Measurements from ENCODE around the gene PRELID2. TPM values are rescaled to one million over a fixed set of nuclear protein-coding genes. Genes with fewer than 3 reads are reported as not detected.
"Not testable (repeated sequence)": the region's sequence is repeated elsewhere in the genome, so short reads cannot be mapped to it uniquely, and the experiment has no call there.

Gene PRELID2
- total RNA-seq, 6 donors from 2014 or later: 3.2 to 13.7 (median 6.5) TPM

GRCh38 chr5:145804701-145805100 is 30.4 kb downstream of the PRELID2 start:
- Histone ChIP-seq H3K4me3 (no peak overlapping the region), H3K36me3 (no peaks in the 10 kb centered on the region), H3K9me3 (no peaks in the 10 kb centered on the region), H3K27me3 (no peaks in the 10 kb centered on the region), H3K27ac (no peak overlapping the region), H3K4me1 (no peaks in the 10 kb centered on the region)
- DNase-seq: no peak
- TF ChIP-seq POLR2A (IDR thresholded peaks at IDR 0.05): no peak
- TF ChIP-seq CTCF (IDR thresholded peaks at IDR 0.05): no peak
- no peak for TF ChIP-seq POLR2AphosphoS5 (IDR thresholded peaks at IDR 0.05)
- no peak for TF ChIP-seq EP300 (IDR thresholded peaks at IDR 0.05)
- ATAC-seq (ENCODE audit: low FRiP score in 2 of 2): no peak
- WGBS, 2 donors: 97 to 99% methylated on average over 3 of the region's 3 CpGs

- no peaks in the 10 kb centered on the region for H3K27me3 ChIP-seq
Observed at GRCh38 chr5:145803112-145804004, 31.8 kb downstream of the PRELID2 start.

GRCh38 chr5:145801195-145801594 is 33.9 kb downstream of the PRELID2 start:
- no peak for DNase-seq
- Histone ChIP-seq H3K4me3 (no peak overlapping the region), H3K36me3 (no peaks in the 10 kb centered on the region), H3K9me3 (no peaks in the 10 kb centered on the region), H3K27me3 (no peaks in the 10 kb centered on the region), H3K27ac (no peak overlapping the region), H3K4me1 (no peaks in the 10 kb centered on the region)
- 85 to 90% methylated on average over 4 of the region's 4 CpGs for WGBS, 2 donors
- TF ChIP-seq POLR2A (IDR thresholded peaks at IDR 0.05): no peak
- ATAC-seq (ENCODE audit: low FRiP score in 2 of 2): no peak

More at GRCh38 chr5:145803112-145804004, 31.8 kb downstream of the PRELID2 start:
- Histone ChIP-seq H3K36me3 (no peaks in the 10 kb centered on the region), H3K4me1 (no peaks in the 10 kb centered on the region), H3K27ac (no peak overlapping the region), H3K4me3 (no peak overlapping the region), H3K9me3 (no peaks in the 10 kb centered on the region)
- no peak for DNase-seq
- no peak for TF ChIP-seq CTCF (IDR thresholded peaks at IDR 0.05)
- no peak for TF ChIP-seq EP300 (IDR thresholded peaks at IDR 0.05)
- no peak for TF ChIP-seq POLR2AphosphoS5 (IDR thresholded peaks at IDR 0.05)
- TF ChIP-seq POLR2A (IDR thresholded peaks at IDR 0.05): no peak
- 87 to 91% methylated on average over 9 of the region's 9 CpGs for WGBS, 2 donors
- peak in 1 of 2 donors; percentile 49 for ATAC-seq (ENCODE audit: low FRiP score in 2 of 2)

GRCh38 chr5:145800181-145800580 is 35.0 kb downstream of the PRELID2 start:
- H3K27me3 ChIP-seq: no peaks in the 10 kb centered on the region
- no peak overlapping the region for H3K4me3 ChIP-seq
- no peak for ATAC-seq (ENCODE audit: low FRiP score in 2 of 2)
- no peaks in the 10 kb centered on the region for H3K4me1 ChIP-seq
- H3K9me3 ChIP-seq: no peaks in the 10 kb centered on the region
- TF ChIP-seq POLR2AphosphoS5 (IDR thresholded peaks at IDR 0.05): no peak
- no peak for TF ChIP-seq CTCF (IDR thresholded peaks at IDR 0.05)
- TF ChIP-seq POLR2A (IDR thresholded peaks at IDR 0.05): no peak
- TF ChIP-seq EP300 (IDR thresholded peaks at IDR 0.05): no peak
- no peak overlapping the region for H3K27ac ChIP-seq
- WGBS, 2 donors: 58 to 65% methylated on average over 2 of the region's 2 CpGs
- peaks cover 0 to 2% (median 0%) of the 10 kb centered on the region in 4 donors for H3K36me3 ChIP-seq
- no peak for DNase-seq

- H3K27ac ChIP-seq; H3K4me1 ChIP-seq; H3K4me3 ChIP-seq; ATAC-seq (ENCODE audit: low FRiP score in 2 of 2); H3K36me3 ChIP-seq; H3K9me3 ChIP-seq; DNase-seq; H3K27me3 ChIP-seq: not testable (repeated sequence)
Observed at GRCh38 chr5:145798503-145798902, 36.6 kb downstream of the PRELID2 start.

- Histone ChIP-seq H3K9me3 (no peaks in the 10 kb centered on the region), H3K36me3 (peaks cover 0 to 2% (median 0%) of the 10 kb centered on the region in 4 donors), H3K27me3 (no peaks in the 10 kb centered on the region), H3K27ac (no peak overlapping the region), H3K4me1 (no peaks in the 10 kb centered on the region), H3K4me3 (no peak overlapping the region)
- no peak for TF ChIP-seq EP300 (IDR thresholded peaks at IDR 0.05)
- TF ChIP-seq CTCF (IDR thresholded peaks at IDR 0.05): no peak
- TF ChIP-seq POLR2AphosphoS5 (IDR thresholded peaks at IDR 0.05): no peak
- TF ChIP-seq POLR2A (IDR thresholded peaks at IDR 0.05): no peak
- no peak for DNase-seq
- ATAC-seq (ENCODE audit: low FRiP score in 2 of 2): no peak
- WGBS, 2 donors: 85 to 90% methylated on average over 1 of the region's 1 CpG
Observed at GRCh38 chr5:145797336-145797735, 37.8 kb downstream of the PRELID2 start.

Data from upper lobe of left lung (tissue), 6 donors.